Measurements from ENCODE around the gene ALAD. TPM values are rescaled to one million over a fixed set of nuclear protein-coding genes. Genes with fewer than 3 reads are reported as not detected.

ALAD gene
- total and polyA plus RNA-seq, 9 of the 15 experiments (the other 6 are each of a cell fraction or from before 2014, with no cell fraction given) = 1.3 to 12.7 (median 6.8) TPM

DNA sequence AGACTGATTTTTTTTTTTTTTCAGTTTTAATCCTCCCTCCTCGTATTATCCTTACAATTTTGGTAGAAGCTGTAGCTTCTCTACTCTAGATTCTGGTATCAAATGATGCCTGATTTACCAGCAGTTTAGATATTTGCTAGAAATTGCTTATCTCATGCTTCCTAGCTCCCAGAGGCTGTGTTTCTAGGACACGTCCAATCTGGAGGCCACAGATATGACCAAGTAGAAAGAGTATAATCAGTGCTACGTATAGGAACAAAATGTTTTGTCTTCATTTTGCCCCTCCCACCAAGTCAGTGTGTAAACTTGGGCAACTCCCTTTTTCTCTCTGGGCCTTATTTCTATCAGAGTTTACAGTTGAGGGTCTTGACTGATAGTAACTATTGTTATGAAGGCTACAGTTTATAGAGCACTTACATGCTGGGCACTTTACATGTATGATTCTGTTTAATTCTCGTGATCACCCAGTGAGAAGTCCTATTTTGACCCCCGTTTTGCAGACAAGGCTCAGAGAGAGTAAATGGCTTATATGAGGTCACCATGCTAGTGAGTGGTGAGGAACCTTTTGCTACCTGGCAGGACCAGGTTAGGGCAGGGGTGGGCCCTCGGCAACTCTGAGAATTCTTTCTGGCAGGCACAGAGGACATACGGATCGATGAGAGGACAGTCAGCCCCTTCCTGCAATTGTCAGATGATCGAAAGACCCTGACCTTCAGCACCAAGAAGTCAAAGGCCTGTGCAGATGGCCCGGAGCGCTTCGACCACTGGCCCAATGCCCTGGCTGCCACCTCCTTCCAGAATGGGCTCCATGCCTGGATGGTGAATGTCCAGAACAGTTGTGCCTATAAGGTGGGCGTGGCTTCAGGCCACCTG lies 31.9 kb downstream of the ALAD start (continued):
- TF ChIP-seq, protein P1, sequence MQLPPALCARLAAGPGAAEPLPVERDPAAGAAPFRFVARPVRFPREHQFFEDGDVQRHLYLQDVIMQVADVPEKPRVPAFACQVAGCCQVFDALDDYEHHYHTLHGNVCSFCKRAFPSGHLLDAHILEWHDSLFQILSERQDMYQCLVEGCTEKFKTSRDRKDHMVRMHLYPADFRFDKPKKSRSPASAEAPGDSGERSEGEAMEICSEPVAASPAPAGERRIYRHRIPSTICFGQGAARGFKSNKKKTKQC (CRISPR knock-in tag; IDR thresholded peaks at IDR 0.05) = no peak
- TF ChIP-seq CC2D1A (IDR thresholded peaks at IDR 0.05) (peak; percentile 52; the same call in 1 of the 2 replicates), ZFP30 (CRISPR knock-in tag; IDR thresholded peaks at IDR 0.05; ENCODE audit: borderline replicate concordance) (no peak), RBM22 (IDR thresholded peaks at IDR 0.05; ENCODE audit: low read depth, low read length, poor library complexity, severe bottlenecking) (no peak), NCOA6 (IDR thresholded peaks at IDR 0.05) (no peak), EP400 (IDR thresholded peaks at IDR 0.05) (no peak; the same call in 1 of the 2 replicates), ETS2 (tag; IDR thresholded peaks at IDR 0.05; ENCODE audit: borderline replicate concordance, poor library complexity, severe bottlenecking) (no peak), THRAP3 (IDR thresholded peaks at IDR 0.05; ENCODE audit: borderline replicate concordance) (no peak), ARHGAP35 (IDR thresholded peaks at IDR 0.05; ENCODE audit: partially characterized antibody) (no peak), ZNF717 (CRISPR knock-in tag; IDR thresholded peaks at IDR 0.05) (no peak), ZNF347 (CRISPR knock-in tag; IDR thresholded peaks at IDR 0.05; ENCODE audit: low read depth) (no peak), EZH2 (IDR thresholded peaks at IDR 0.05; ENCODE audit: borderline replicate concordance, low read depth, low read length) (no peak), ZNF780A (CRISPR knock-in tag; IDR thresholded peaks at IDR 0.05) (no peak), MCM2 (IDR thresholded peaks at IDR 0.05; ENCODE audit: low read depth) (no peak), ZNF143 (CRISPR knock-in tag; IDR thresholded peaks at IDR 0.05) (no peak), CTBP1 (IDR thresholded peaks at IDR 0.05; ENCODE audit: borderline replicate concordance) (peak; percentile 49; the same call in 1 of the 2 replicates)
- TF ChIP-seq, protein P2, sequence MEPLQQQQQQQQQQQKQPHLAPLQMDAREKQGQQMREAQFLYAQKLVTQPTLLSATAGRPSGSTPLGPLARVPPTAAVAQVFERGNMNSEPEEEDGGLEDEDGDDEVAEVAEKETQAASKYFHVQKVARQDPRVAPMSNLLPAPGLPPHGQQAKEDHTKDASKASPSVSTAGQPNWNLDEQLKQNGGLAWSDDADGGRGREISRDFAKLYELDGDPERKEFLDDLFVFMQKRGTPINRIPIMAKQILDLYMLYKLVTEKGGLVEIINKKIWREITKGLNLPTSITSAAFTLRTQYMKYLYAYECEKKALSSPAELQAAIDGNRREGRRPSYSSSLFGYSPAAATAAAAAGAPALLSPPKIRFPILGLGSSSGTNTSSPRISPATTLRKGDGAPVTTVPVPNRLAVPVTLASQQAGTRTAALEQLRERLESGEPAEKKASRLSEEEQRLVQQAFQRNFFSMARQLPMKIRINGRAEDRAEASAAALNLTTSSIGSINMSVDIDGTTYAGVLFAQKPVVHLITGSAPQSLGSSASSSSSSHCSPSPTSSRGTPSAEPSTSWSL (CRISPR knock-in tag; IDR thresholded peaks at IDR 0.05; ENCODE audit: borderline replicate concordance) = no peak
- TF ChIP-seq, protein P3, sequence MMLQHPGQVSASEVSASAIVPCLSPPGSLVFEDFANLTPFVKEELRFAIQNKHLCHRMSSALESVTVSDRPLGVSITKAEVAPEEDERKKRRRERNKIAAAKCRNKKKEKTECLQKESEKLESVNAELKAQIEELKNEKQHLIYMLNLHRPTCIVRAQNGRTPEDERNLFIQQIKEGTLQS (IDR thresholded peaks at IDR 0.05) = peak; percentile 39; the same call in 1 of the 2 replicates
- TF ChIP-seq, protein P3 (CRISPR knock-in tag; conservative IDR thresholded peaks at IDR 0.05) = no peak
- TF ChIP-seq, protein P4, sequence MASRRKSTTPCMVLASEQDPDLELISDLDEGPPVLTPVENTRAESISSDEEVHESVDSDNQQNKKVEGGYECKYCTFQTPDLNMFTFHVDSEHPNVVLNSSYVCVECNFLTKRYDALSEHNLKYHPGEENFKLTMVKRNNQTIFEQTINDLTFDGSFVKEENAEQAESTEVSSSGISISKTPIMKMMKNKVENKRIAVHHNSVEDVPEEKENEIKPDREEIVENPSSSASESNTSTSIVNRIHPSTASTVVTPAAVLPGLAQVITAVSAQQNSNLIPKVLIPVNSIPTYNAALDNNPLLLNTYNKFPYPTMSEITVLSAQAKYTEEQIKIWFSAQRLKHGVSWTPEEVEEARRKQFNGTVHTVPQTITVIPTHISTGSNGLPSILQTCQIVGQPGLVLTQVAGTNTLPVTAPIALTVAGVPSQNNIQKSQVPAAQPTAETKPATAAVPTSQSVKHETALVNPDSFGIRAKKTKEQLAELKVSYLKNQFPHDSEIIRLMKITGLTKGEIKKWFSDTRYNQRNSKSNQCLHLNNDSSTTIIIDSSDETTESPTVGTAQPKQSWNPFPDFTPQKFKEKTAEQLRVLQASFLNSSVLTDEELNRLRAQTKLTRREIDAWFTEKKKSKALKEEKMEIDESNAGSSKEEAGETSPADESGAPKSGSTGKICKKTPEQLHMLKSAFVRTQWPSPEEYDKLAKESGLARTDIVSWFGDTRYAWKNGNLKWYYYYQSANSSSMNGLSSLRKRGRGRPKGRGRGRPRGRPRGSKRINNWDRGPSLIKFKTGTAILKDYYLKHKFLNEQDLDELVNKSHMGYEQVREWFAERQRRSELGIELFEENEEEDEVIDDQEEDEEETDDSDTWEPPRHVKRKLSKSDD (conservative IDR thresholded peaks at IDR 0.05; ENCODE audit: low read length) = no peak
- TF ChIP-seq, protein P5, sequence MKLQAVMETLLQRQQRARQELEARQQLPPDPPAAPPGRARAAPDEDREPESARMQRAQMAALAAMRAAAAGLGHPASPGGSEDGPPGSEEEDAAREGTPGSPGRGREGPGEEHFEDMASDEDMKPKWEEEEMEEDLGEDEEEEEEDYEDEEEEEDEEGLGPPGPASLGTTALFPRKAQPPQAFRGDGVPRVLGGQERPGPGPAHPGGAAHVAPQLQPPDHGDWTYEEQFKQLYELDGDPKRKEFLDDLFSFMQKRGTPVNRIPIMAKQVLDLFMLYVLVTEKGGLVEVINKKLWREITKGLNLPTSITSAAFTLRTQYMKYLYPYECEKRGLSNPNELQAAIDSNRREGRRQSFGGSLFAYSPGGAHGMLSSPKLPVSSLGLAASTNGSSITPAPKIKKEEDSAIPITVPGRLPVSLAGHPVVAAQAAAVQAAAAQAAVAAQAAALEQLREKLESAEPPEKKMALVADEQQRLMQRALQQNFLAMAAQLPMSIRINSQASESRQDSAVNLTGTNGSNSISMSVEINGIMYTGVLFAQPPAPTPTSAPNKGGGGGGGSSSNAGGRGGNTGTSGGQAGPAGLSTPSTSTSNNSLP (IDR thresholded peaks at IDR 0.05; ENCODE audit: borderline replicate concordance, low read depth, low read length) = peak; percentile 90; the same call in 1 of the 2 replicates
